GM18907 (cell line): ENCODE data around the gene RANBP3.
"Not testable (repeated sequence)": the region's sequence is repeated elsewhere in the genome, so short reads cannot be mapped to it uniquely, and the experiment has no call there.

Experiments used
- ATAC-seq: cut with Tn5 transposase; IDR thresholded peaks from one replicate; pipeline ENCODE4 v1.9.1; 2021; ENCODE audit warnings: mild to moderate bottlenecking, moderate library complexity; ENCODE audit not compliant: unreplicated experiment

RANBP3 gene

GRCh38 chr19:5977785-5978605, at the start of gene RANBP3:
Gene RANBP3 (minus strand): TSS chr19:5978140. CDS start chr19:5978082, 58 bp downstream.
- peak; percentile 85 for ATAC-seq

GRCh38 chr19:6026390-6027227, 48.7 kb upstream of the RANBP3 start:
- ATAC-seq = no peak

- not testable (repeated sequence) for ATAC-seq
Observed at GRCh38 chr19:6024756-6025155, 46.8 kb upstream of the RANBP3 start.

- ATAC-seq = no peak
Observed at GRCh38 chr19:6023936-6024335, 46.0 kb upstream of the RANBP3 start.

GRCh38 chr19:6023085-6023682, 45.2 kb upstream of the RANBP3 start:
- no peak for ATAC-seq

- ATAC-seq = no peak
Observed at GRCh38 chr19:6022570-6023064, 44.7 kb upstream of the RANBP3 start.

- no peak for ATAC-seq
Observed at GRCh38 chr19:6021878-6022569, 44.1 kb upstream of the RANBP3 start.

- no peak for ATAC-seq
Observed at GRCh38 chr19:6020972-6021805, 43.2 kb upstream of the RANBP3 start.

GRCh38 chr19:6020166-6020882, 42.4 kb upstream of the RANBP3 start:
- no peak for ATAC-seq

- ATAC-seq = no peak
Observed at GRCh38 chr19:6018786-6019185, 40.8 kb upstream of the RANBP3 start.

- no peak for ATAC-seq
Observed at GRCh38 chr19:6017576-6017975, 39.6 kb upstream of the RANBP3 start.

GRCh38 chr19:6015841-6016545, 38.1 kb upstream of the RANBP3 start:
- ATAC-seq = no peak

- no peak for ATAC-seq
Observed at GRCh38 chr19:6014551-6015135, 36.7 kb upstream of the RANBP3 start.

- no peak for ATAC-seq
Observed at GRCh38 chr19:6012426-6013170, 34.7 kb upstream of the RANBP3 start.

GRCh38 chr19:6011794-6012193, 33.9 kb upstream of the RANBP3 start:
- ATAC-seq = no peak

GRCh38 chr19:6011206-6011605, 33.3 kb upstream of the RANBP3 start:
- ATAC-seq = no peak

GRCh38 chr19:6010107-6010506, 32.2 kb upstream of the RANBP3 start:
- no peak for ATAC-seq

GRCh38 chr19:6007866-6008265, 29.9 kb upstream of the RANBP3 start:
- ATAC-seq = no peak
